ENCODE data around the gene OR4E2.

OR4E2 gene

DNA sequence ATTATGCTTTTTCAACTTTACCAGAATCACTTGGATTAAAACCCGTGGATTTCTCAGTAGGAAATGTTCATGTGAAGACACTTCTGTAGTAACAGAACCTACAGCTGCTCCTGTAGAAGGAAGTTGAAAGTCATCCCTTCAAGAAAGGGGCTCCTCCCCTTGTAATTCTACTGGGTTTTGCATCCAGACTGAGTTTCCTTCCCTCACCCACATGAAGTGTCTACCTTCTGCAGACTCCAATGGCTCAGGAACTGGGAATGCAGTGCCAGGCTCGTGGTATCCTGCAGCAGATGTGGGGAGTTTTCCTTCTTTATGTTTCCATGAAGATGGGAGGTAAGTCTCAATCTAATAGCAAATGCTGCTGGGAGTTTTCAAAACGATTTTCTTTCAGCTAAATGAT lies 11.0 kb upstream of the OR4E2 start:
- TF ChIP-seq, protein P1, sequence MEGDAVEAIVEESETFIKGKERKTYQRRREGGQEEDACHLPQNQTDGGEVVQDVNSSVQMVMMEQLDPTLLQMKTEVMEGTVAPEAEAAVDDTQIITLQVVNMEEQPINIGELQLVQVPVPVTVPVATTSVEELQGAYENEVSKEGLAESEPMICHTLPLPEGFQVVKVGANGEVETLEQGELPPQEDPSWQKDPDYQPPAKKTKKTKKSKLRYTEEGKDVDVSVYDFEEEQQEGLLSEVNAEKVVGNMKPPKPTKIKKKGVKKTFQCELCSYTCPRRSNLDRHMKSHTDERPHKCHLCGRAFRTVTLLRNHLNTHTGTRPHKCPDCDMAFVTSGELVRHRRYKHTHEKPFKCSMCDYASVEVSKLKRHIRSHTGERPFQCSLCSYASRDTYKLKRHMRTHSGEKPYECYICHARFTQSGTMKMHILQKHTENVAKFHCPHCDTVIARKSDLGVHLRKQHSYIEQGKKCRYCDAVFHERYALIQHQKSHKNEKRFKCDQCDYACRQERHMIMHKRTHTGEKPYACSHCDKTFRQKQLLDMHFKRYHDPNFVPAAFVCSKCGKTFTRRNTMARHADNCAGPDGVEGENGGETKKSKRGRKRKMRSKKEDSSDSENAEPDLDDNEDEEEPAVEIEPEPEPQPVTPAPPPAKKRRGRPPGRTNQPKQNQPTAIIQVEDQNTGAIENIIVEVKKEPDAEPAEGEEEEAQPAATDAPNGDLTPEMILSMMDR (IDR thresholded peaks at IDR 0.05), result no peak

DNA sequence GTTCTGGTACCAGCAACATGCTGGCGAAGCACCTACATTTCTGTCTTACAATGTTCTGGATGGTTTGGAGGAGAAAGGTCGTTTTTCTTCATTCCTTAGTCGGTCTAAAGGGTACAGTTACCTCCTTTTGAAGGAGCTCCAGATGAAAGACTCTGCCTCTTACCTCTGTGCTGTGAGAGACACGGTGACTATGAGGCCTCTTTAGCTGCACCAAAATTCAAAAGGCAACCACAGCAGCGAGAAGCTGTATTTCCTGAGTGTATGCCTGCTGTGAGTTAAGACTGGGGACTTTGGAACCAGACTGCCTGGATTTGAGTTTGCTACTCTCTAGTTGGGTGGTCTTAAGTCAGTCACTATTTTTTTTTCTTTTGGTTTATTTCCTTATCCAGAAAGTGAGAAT lies 10.2 kb upstream of the OR4E2 start:
- TF ChIP-seq, protein P1 (IDR thresholded peaks at IDR 0.05), result no peak

DNA sequence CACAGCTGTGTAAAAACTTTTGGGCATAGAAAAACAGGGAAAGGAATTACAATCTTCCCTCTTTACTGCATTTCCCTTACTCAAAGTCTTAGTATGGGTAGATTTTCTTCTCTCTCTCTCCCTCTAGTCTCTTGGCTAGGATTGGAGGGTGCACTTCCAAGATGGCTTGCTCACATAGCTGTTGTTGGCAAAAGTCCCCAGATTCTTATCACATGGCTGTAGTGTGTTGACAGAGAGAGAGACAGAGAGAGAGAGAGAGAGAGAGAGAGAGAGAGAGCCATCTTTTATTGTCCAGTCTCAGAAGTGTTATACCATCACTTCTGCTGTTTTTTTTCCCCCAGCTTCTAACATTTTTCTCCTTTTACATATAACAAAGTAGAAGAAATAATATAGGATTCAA lies 6.3 kb upstream of the OR4E2 start:
- TF ChIP-seq, protein P1 (IDR thresholded peaks at IDR 0.05), result no peak

DNA sequence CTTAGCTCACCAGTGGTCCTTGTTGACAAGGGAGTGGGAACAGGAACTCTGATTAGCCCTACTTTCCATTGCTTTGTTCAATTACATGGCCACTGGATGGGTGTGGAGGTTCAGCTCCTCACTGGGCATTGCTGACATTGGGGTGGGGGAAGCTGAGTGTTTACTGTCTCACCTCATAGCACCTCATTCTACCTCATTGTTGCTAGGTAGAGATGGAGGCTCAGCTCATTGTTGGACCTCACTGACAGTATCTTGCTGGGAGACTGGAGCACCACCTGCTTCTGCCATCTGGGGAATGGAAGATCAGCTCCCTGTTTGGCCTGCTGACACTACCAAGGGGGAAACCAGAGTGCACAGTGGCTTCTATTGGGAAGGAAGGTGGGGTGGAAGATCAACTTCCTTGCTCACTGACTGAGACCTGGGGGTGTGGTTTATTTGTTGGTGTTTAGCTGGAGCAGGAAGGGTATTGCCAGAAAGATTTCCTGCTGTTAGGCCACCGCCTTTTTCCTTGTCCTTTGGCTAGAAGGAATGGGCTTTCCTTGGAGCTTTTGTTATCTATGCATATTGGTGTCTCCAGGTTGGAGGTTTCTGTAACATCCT lies 1.3 kb upstream of the OR4E2 start:
- TF ChIP-seq, protein P1 (IDR thresholded peaks at IDR 0.05), result no peak

DNA sequence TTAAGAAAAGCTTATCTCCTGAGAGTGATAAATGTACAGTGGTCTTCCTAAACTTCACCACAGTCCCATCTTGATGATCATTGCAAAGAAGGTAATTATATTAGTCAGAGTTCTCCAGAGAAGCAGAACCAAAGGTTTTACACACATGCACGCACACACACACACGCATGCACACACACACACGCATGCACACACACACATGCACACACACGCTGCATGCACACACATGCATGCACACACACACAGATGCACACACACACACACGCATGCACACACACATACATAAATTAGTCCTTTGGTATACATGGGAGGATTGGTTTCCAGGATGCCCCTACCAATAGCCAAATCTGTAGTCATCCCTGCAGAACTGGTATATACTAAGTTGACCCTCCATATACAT lies 580 bp downstream of the OR4E2 start:
- TF ChIP-seq, protein P1 (IDR thresholded peaks at IDR 0.05), result no peak

DNA sequence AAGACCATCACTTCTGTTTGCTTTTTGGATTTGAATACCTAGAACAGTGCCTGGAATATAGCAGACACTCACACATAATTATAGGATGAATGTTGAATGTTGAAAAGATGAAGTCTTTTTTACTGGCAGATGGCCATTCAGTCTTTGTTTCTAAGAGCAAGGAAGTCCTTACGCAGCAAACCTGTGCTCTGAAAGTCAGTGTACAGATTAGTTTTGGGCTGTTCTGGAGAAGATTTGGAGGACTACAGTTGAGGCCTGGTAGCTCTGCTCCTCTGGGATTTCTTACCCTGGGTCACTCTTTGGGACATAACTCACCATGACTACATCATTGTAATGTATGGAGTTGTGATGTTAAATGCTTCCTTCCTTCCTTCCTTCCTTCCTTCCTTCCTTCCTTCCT lies 3.3 kb downstream of the OR4E2 start:
- TF ChIP-seq, protein P1 (IDR thresholded peaks at IDR 0.05), result no peak

DNA sequence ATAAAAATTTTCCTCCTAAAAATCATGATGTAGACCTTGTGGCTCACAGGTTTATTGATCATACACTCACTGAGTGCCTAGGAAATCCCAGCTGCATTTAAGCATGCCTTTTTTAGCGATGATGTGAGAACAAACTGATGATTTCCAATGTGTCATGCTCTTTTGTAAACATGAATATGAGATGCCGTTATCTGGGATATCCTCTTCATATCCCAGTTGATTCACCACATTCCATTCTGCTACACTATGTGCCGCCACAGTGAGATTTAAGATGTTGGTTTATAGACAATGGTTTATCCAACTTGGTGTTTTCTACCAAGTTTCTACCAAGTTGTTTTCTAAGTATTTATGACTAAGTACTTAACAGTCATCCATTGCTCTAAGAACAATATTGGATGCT lies 14.7 kb downstream of the OR4E2 start:
- TF ChIP-seq, protein P1 (IDR thresholded peaks at IDR 0.05), result no peak

DNA sequence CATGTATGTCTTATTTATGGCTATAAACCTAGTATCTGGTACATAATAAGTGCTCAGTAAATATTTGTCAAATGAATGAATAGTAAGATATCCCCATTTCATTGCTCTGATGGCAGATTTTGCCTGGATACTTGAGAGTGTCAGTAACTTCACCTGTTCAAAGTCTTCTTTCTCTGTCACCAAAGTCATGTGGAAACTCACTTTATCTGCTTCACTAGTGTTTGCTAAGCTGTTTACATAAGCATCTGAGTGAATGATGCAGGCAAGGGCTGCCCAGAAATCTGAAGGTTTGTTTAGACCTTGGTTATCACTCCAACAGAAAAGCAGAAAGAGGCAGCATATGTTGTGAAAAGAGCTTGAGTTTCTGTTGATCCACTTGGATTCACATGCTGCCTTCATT lies 15.6 kb downstream of the OR4E2 start:
- TF ChIP-seq, protein P1 (IDR thresholded peaks at IDR 0.05), result no peak

Data from LNCAP (cell line).